Activated T-helper 17 cell treated with anti-CD3 and anti-CD28 coated beads, Interleukin-2, amount 50 U/mL, for 72 hours (primary cell): Measurements from ENCODE around the gene CDK5RAP3. TPM values are rescaled to one million over a fixed set of nuclear protein-coding genes. Genes with fewer than 3 reads are reported as not detected.
"Not testable (repeated sequence)": the region's sequence is repeated elsewhere in the genome, so short reads cannot be mapped to it uniquely, and the experiment has no call there.

Experiments used
- ATAC-seq: fragments of 150-1000 bp; cut with Tn5 transposase; replicated peaks from 2 replicates; pipeline ENCODE4 v1.10.0; 2021; ENCODE audit warnings: mild to moderate bottlenecking, moderate library complexity
- H3K27ac Mint-ChIP-seq: one replicate; pipeline ENCODE4 v1.8.0; 2022; ENCODE audit warnings: mixed read lengths
- H3K27me3 Mint-ChIP-seq: one replicate; pipeline ENCODE4 v1.8.0; 2022; ENCODE audit warnings: mixed read lengths
- H3K36me3 Mint-ChIP-seq: one replicate; pipeline ENCODE4 v1.8.0; 2022; ENCODE audit warnings: low read depth, mild to moderate bottlenecking, mixed read lengths
- H3K4me1 Mint-ChIP-seq: one replicate; pipeline ENCODE4 v1.8.0; 2022; ENCODE audit warnings: mixed read lengths
- H3K4me3 Mint-ChIP-seq: one replicate; pipeline ENCODE4 v1.8.0; 2022; ENCODE audit warnings: mild to moderate bottlenecking, mixed read lengths
- H3K9me3 Mint-ChIP-seq: one replicate; pipeline ENCODE4 v1.8.0; 2022; ENCODE audit warnings: mixed read lengths
- total RNA-seq, 2 donors: library from RNA; stranded (reverse); gene quantifications; one replicate each; pipeline ENCODE4 v1.2.3, GENCODE V29; 2022

Gene CDK5RAP3, protein sequence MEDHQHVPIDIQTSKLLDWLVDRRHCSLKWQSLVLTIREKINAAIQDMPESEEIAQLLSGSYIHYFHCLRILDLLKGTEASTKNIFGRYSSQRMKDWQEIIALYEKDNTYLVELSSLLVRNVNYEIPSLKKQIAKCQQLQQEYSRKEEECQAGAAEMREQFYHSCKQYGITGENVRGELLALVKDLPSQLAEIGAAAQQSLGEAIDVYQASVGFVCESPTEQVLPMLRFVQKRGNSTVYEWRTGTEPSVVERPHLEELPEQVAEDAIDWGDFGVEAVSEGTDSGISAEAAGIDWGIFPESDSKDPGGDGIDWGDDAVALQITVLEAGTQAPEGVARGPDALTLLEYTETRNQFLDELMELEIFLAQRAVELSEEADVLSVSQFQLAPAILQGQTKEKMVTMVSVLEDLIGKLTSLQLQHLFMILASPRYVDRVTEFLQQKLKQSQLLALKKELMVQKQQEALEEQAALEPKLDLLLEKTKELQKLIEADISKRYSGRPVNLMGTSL
- total RNA-seq = 100 to 1,000 TPM; 139 to 216 TPM

- H3K36me3 Mint-ChIP-seq = peaks cover 35% of the 10 kb centered on the region
- H3K4me3 Mint-ChIP-seq = peak within 1 kb of the TSS; percentile 79
- ATAC-seq = peak; percentile 97
- no peaks in the 10 kb centered on the region for H3K27me3 Mint-ChIP-seq
- peak within 1 kb of the TSS; percentile 73 for H3K27ac Mint-ChIP-seq
- H3K9me3 Mint-ChIP-seq = no peaks in the 10 kb centered on the region
- peaks cover 12% of the 10 kb centered on the region for H3K4me1 Mint-ChIP-seq
Measured at GRCh38 chr17:47970725-47971499, at the start of gene CDK5RAP3. CDK5RAP3 (plus strand) TSS chr17:47971113; CDS start chr17:47971147, 34 bp downstream.

GRCh38 chr17:47924785-47925677 is 45.9 kb upstream of the CDK5RAP3 start:
- no peaks in the 10 kb centered on the region for H3K27me3 Mint-ChIP-seq
- no peak for ATAC-seq
- peaks cover 11% of the 10 kb centered on the region for H3K4me1 Mint-ChIP-seq
- no peak overlapping the region for H3K27ac Mint-ChIP-seq
- H3K4me3 Mint-ChIP-seq = no peak overlapping the region
- no peaks in the 10 kb centered on the region for H3K9me3 Mint-ChIP-seq
- H3K36me3 Mint-ChIP-seq = peaks cover 87% of the 10 kb centered on the region

DNA sequence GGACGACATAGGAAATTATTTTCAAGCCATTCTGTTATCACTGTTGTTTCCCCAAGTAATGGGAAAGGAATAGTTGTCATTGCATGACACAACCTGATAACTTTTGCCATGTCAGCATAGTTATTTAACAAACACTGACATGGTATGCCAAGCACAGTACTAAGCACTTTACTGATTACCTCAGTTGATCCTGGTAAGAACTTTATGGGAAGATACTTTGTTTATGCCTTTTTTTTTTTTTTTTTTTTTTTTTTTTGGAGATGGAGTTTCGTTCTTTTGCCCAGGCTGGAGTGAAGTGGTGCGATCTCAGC is 45.3 kb upstream of the CDK5RAP3 start:
- H3K27ac Mint-ChIP-seq = no peak overlapping the region
- no peaks in the 10 kb centered on the region for H3K9me3 Mint-ChIP-seq
- H3K27me3 Mint-ChIP-seq = no peaks in the 10 kb centered on the region
- H3K36me3 Mint-ChIP-seq = peaks cover 81% of the 10 kb centered on the region
- peaks cover 11% of the 10 kb centered on the region for H3K4me1 Mint-ChIP-seq
- no peak overlapping the region for H3K4me3 Mint-ChIP-seq
- ATAC-seq = no peak

- ATAC-seq = no peak
- Mint-ChIP-seq H3K9me3 (no peaks in the 10 kb centered on the region), H3K27ac (no peak overlapping the region), H3K27me3 (no peaks in the 10 kb centered on the region), H3K4me1 (peaks cover 6% of the 10 kb centered on the region), H3K4me3 (no peak overlapping the region), H3K36me3 (peaks cover 61% of the 10 kb centered on the region)
Measured at GRCh38 chr17:47927821-47928400, 43.0 kb upstream of the CDK5RAP3 start.

DNA sequence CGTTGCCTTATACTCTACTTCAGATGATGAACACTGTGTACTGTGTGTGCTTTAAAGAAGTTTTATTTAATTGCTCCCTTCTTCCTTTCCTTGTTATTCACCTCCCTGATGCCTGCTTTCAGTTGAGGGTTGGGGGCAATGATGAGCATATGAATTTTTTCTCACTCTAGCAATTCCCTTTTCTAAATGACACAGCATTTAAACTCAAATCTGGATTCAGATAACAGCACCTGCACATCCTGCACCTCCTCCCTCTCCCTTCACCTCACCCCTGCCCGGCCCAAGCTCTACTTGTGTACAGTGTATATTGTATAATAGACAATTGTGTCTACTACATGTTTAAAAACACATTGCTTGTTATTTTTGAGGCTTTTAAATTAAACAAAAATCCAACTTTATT is 42.5 kb upstream of the CDK5RAP3 start:
- Mint-ChIP-seq H3K4me3 (no peak overlapping the region), H3K9me3 (no peaks in the 10 kb centered on the region), H3K4me1 (peaks cover 6% of the 10 kb centered on the region), H3K36me3 (peaks cover 56% of the 10 kb centered on the region), H3K27me3 (no peaks in the 10 kb centered on the region), H3K27ac (no peak overlapping the region)
- no peak for ATAC-seq

- no peaks in the 10 kb centered on the region for H3K9me3 Mint-ChIP-seq
- ATAC-seq = no peak
- H3K27ac Mint-ChIP-seq = no peak overlapping the region
- H3K4me1 Mint-ChIP-seq = peaks cover 6% of the 10 kb centered on the region
- H3K36me3 Mint-ChIP-seq = peaks cover 46% of the 10 kb centered on the region
- no peak overlapping the region for H3K4me3 Mint-ChIP-seq
- no peaks in the 10 kb centered on the region for H3K27me3 Mint-ChIP-seq
Measured at GRCh38 chr17:47929218-47930000, 41.5 kb upstream of the CDK5RAP3 start.

GRCh38 chr17:47931848-47932247 is 39.1 kb upstream of the CDK5RAP3 start:
- no peak for ATAC-seq
- Mint-ChIP-seq H3K27ac (peak overlapping the region; percentile 43), H3K27me3 (no peaks in the 10 kb centered on the region), H3K9me3 (no peaks in the 10 kb centered on the region), H3K4me1 (peaks cover 6% of the 10 kb centered on the region), H3K4me3 (no peak overlapping the region), H3K36me3 (peaks cover 23% of the 10 kb centered on the region)

DNA sequence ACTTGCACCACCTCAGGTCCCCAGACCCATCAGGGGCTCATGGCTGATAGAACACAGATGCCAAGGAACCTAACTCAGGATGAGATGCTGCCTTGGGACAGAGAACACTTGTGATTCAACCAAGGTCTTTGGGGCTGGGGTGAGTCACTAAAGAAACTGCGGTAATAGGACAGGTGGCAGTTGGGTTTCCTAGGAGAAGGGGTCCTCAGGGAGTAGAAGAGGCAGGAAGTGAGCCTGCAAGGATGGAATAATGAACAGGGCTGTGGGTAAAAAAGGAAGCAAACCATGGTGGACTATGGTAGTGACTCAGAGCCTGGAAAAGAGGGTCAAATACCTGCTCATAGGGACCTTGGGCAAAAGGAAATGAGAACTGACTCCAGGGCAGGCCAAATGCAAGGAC is 36.1 kb upstream of the CDK5RAP3 start:
- Mint-ChIP-seq H3K4me3 (no peak overlapping the region), H3K27me3 (no peaks in the 10 kb centered on the region), H3K9me3 (no peaks in the 10 kb centered on the region), H3K4me1 (no peaks in the 10 kb centered on the region), H3K27ac (no peak overlapping the region), H3K36me3 (no peaks in the 10 kb centered on the region)
- ATAC-seq = no peak

- not testable (repeated sequence) for H3K27me3 Mint-ChIP-seq, H3K9me3 Mint-ChIP-seq, ATAC-seq, H3K4me3 Mint-ChIP-seq, H3K27ac Mint-ChIP-seq, H3K4me1 Mint-ChIP-seq, H3K36me3 Mint-ChIP-seq
Measured at GRCh38 chr17:47935468-47935867, 35.4 kb upstream of the CDK5RAP3 start.

DNA sequence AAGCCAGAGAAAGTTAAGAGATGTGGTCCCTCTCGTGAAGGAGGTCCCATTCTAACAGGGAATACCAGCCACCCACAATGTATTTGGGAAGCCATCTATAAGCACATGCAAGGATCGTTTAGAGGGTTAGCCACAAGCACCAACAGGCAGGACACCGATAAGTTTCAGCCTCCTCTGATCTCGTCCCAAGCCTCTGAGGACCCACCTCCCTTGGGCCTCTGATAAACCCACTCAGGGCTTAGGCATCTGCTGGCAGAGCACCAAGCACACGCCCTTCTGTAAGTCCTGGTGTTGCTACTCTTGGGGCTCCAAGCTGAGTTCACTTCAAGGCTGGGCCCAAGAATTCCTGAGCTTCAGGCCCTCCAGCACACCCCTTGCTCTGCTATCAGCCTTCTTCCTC is 35.0 kb upstream of the CDK5RAP3 start:
- Mint-ChIP-seq H3K27me3 (no peaks in the 10 kb centered on the region), H3K9me3 (peaks cover 1% of the 10 kb centered on the region), H3K4me3 (no peak overlapping the region), H3K27ac (no peak overlapping the region), H3K36me3 (no peaks in the 10 kb centered on the region), H3K4me1 (peaks cover 5% of the 10 kb centered on the region)
- no peak for ATAC-seq

DNA sequence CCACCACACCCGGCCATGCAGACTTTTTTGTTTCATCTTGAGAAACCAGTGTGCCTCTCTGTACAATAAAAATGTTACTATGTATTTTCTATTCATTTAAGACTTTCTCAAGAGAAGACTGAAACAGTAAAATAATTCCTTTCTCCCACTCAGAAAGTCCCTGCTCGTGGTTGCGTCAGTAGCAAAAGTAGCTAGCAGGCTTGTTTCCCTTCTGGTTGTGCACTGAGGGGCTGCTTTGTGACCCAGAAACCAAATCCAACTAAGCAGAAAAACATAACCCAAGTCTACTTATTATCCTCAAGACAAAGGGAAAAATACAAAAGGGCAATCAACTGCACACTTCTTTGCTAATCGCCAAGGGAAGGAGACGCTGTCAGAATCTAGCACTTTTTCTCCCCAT is 33.0 kb upstream of the CDK5RAP3 start:
- Mint-ChIP-seq H3K4me3 (peak overlapping the region; percentile 0), H3K9me3 (peaks cover 3% of the 10 kb centered on the region), H3K4me1 (peaks cover 9% of the 10 kb centered on the region), H3K27ac (no peak overlapping the region), H3K27me3 (no peaks in the 10 kb centered on the region), H3K36me3 (no peaks in the 10 kb centered on the region)
- ATAC-seq = peak; percentile 1

GRCh38 chr17:47941246-47942095 is 29.4 kb upstream of the CDK5RAP3 start, which contains the start of gene PNPO:
PNPO (plus strand) TSS chr17:47941571; CDS start chr17:47941676, 105 bp downstream.
- peaks cover 3% of the 10 kb centered on the region for H3K9me3 Mint-ChIP-seq
- H3K36me3 Mint-ChIP-seq = peaks cover 21% of the 10 kb centered on the region
- H3K4me1 Mint-ChIP-seq = peaks cover 21% of the 10 kb centered on the region
- H3K4me3 Mint-ChIP-seq = peak within 1 kb of the TSS; percentile 73
- ATAC-seq = peak; percentile 99
- no peaks in the 10 kb centered on the region for H3K27me3 Mint-ChIP-seq
- peak within 1 kb of the TSS; percentile 54 for H3K27ac Mint-ChIP-seq
